Measurements from ENCODE around the gene PKNOX1. TPM values are rescaled to one million over a fixed set of nuclear protein-coding genes. Genes with fewer than 3 reads are reported as not detected.

Gene PKNOX1
- total RNA-seq, 4 donors from 2014 or later, result 7.4 to 28.1 (median 14.1) TPM

DNA sequence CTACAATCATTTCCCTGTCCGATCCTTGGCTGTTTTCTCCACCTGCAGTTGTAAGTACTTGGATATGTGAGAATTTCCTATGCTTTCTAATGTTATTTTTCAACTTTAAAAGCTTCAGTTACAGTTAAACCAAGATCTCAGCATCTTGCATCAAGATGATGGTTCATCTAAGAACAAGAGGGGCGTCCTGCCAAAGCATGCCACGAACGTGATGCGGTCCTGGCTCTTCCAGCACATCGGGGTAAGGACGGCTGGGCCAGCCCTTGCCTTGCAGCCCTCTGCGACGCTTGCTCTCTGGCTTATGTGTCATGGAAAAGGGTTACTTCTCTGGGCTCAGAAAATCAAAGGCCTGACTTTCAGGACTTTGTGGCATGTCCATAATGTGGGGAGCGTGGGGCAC lies 46.8 kb downstream of the PKNOX1 start:
- Histone ChIP-seq H3K36me3 (peaks cover 0 to 63% (median 0%) of the 10 kb centered on the region in 3 donors), H3K9me3 (no peaks in the 10 kb centered on the region), H3K4me3 (no peak overlapping the region), H3K4me1 (peaks cover 0 to 2% (median 0%) of the 10 kb centered on the region in 4 donors), H3K27ac (no peak overlapping the region), H3K27me3 (no peaks in the 10 kb centered on the region)
- no peak for DNase-seq
- TF ChIP-seq, protein P1, sequence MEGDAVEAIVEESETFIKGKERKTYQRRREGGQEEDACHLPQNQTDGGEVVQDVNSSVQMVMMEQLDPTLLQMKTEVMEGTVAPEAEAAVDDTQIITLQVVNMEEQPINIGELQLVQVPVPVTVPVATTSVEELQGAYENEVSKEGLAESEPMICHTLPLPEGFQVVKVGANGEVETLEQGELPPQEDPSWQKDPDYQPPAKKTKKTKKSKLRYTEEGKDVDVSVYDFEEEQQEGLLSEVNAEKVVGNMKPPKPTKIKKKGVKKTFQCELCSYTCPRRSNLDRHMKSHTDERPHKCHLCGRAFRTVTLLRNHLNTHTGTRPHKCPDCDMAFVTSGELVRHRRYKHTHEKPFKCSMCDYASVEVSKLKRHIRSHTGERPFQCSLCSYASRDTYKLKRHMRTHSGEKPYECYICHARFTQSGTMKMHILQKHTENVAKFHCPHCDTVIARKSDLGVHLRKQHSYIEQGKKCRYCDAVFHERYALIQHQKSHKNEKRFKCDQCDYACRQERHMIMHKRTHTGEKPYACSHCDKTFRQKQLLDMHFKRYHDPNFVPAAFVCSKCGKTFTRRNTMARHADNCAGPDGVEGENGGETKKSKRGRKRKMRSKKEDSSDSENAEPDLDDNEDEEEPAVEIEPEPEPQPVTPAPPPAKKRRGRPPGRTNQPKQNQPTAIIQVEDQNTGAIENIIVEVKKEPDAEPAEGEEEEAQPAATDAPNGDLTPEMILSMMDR (IDR thresholded peaks at IDR 0.05), result no peak
- TF ChIP-seq POLR2A (IDR thresholded peaks at IDR 0.05), result no peak

DNA sequence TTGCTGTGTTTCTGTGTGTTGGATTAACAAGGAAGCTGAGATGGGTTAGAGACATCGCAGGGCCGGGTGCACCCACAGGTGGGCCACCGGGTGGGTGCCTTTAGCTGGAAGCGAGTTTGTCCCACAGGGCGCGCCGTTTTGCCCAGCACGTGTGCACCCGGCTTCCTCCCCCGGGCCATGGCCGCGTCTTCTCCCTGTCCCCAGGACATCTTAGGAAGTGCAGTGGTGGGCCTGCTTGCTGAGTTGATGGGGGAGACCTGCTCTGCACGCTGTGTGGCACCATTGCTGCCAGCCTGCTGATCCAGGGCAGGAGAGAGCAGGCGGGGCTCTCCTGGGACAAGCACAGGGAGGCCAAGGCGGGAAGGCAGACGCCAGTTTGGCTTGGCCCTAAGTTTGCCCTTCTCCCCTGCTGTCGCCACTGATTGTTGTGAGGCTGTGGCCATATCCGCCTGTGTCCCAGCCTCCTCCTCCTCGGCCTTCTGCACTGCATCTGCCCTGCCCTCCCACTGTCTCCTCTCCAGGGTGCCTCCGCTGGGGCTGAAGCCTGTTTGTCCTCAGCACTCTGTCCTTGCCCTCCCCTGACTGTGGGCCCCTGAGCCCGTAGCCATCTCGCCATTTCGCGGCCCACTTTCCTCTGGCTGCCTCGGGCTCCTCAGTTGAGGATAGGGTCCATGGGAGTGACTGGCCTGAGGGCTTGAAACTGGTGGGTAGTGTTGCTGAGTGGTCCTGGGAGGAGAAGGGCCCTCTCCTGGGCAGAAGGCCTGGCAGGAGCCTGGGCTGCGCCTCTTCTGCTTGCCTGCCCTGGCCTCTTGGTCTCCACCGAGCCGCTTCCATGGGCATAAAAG lies 47.6 kb downstream of the PKNOX1 start:
- no peak for DNase-seq
- no peaks in the 10 kb centered on the region for H3K9me3 ChIP-seq
- H3K36me3 ChIP-seq, result peaks cover 0 to 60% (median 0%) of the 10 kb centered on the region in 3 donors
- H3K4me1 ChIP-seq, result no peaks in the 10 kb centered on the region
- H3K27me3 ChIP-seq, result no peaks in the 10 kb centered on the region
- H3K4me3 ChIP-seq, result no peak overlapping the region
- TF ChIP-seq POLR2A (IDR thresholded peaks at IDR 0.05), result no peak
- TF ChIP-seq, protein P1 (IDR thresholded peaks at IDR 0.05), result no peak
- H3K27ac ChIP-seq, result no peak overlapping the region

DNA sequence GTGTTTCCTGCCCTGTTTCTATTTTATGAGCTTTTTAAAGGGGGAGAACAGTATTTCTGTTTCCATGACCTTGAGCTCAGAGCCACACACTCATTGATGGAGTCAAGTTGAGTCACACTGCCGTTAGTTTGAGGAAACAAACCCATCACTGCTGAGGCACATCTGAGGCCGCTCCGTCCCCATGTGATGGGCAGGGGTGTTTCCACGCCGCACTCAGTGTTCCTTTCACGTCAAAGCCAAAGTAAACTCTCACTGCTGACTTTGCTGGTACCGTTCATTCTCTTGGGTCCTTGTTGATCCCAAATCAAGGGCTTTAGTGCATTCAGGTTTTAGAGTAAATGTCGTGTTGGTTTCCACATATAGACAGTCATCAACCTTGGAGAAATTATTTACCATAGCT lies 48.8 kb downstream of the PKNOX1 start:
- H3K27ac ChIP-seq, result no peak overlapping the region
- DNase-seq, result no peak
- H3K27me3 ChIP-seq, result no peaks in the 10 kb centered on the region
- H3K9me3 ChIP-seq, result no peaks in the 10 kb centered on the region
- no peak overlapping the region for H3K4me3 ChIP-seq
- TF ChIP-seq, protein P1 (IDR thresholded peaks at IDR 0.05), result no peak
- TF ChIP-seq POLR2A (IDR thresholded peaks at IDR 0.05), result no peak
- no peaks in the 10 kb centered on the region for H3K4me1 ChIP-seq
- H3K36me3 ChIP-seq, result peaks cover 0 to 61% (median 0%) of the 10 kb centered on the region in 3 donors

DNA sequence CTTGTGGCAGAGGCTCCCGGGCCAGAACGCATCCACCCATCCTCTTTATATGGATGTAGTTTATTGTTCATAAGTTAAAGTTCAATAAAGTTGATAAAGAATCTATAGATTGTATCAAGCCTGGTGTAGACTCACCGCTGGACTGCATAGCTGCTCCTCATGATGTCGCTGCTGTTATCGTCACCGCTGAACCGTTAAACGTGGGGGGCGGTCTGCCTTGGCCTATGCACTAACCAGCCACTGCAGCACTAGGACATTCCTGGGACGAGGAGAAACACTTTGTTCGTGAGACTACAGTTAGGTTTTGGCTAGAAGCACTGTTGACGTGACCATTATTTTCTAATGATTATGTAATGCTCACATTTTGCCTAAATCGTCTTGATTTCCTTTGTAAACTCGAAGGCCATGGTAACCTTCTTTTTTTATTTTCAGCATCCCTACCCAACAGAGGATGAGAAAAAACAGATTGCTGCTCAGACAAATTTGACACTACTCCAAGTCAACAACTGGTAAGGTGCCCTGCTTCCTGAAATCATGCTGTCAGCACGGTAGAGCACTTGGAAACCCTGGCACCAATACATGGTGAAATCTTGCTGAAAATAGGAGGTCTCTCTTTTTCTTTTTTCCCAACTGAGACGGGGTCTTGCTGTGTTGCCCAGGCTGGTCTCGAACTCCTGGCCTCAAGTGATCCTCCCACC lies 50.2 kb downstream of the PKNOX1 start:
- Histone ChIP-seq H3K9me3 (no peaks in the 10 kb centered on the region), H3K27me3 (no peaks in the 10 kb centered on the region), H3K36me3 (peaks cover 0 to 67% (median 0%) of the 10 kb centered on the region in 3 donors), H3K27ac (no peak overlapping the region), H3K4me3 (no peak overlapping the region), H3K4me1 (no peaks in the 10 kb centered on the region)
- no peak for TF ChIP-seq POLR2A (IDR thresholded peaks at IDR 0.05)
- TF ChIP-seq, protein P1 (IDR thresholded peaks at IDR 0.05), result no peak
- DNase-seq, result no peak

DNA sequence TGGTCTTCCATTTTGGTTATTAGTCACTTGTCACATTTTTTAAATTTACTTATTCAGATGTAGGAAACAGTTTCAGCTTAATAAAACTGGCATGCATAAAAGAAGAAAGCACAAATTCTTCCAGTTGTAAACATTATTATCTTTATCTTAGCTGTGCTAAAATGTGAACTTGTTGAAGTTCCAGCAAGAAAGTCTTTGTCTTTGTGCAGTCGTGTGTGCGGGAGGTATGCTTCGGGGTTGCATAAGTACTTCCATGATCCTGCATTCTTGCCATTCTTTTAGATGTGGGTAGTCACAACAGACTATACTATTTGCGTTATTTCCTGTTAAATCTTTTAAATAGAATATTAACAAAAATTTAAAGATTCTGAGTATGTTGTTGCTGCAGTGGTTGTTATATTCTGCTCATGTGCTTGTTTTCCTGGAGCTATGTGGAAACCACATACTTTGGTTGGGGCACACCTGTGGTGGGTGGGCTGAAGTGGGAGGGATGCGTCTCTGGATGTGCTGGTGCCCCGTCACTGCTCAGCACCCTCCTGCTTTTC lies 51.3 kb downstream of the PKNOX1 start:
- H3K9me3 ChIP-seq, result no peaks in the 10 kb centered on the region
- peaks cover 0 to 69% (median 0%) of the 10 kb centered on the region in 3 donors for H3K36me3 ChIP-seq
- H3K4me1 ChIP-seq, result no peaks in the 10 kb centered on the region
- DNase-seq, result no peak
- no peak for TF ChIP-seq POLR2A (IDR thresholded peaks at IDR 0.05)
- TF ChIP-seq, protein P1 (IDR thresholded peaks at IDR 0.05), result no peak
- no peak overlapping the region for H3K4me3 ChIP-seq
- no peaks in the 10 kb centered on the region for H3K27me3 ChIP-seq
- no peak overlapping the region for H3K27ac ChIP-seq

Data from Peyer's patch (tissue), 4 donors.